GM18867 (cell line): ENCODE data around the gene MLPH.

Experiments
- ATAC-seq: cut with Tn5 transposase; IDR thresholded peaks from one replicate; pipeline ENCODE4 v1.9.1; 2021; ENCODE audit warnings: mild to moderate bottlenecking, moderate library complexity; ENCODE audit not compliant: unreplicated experiment

Gene MLPH

GRCh38 chr2:237564526-237565131, 77.6 kb downstream of the MLPH start:
- ATAC-seq: no peak

- ATAC-seq: no peak
Measured at GRCh38 chr2:237565974-237566373, 78.9 kb downstream of the MLPH start.

GRCh38 chr2:237566401-237567235, 79.6 kb downstream of the MLPH start, which contains the start of gene PRLH:
PRLH (plus strand) TSS chr2:237566574; CDS start chr2:237566574, 0 bp downstream.
- ATAC-seq: no peak

- ATAC-seq: no peak
Measured at GRCh38 chr2:237567276-237568029, 80.4 kb downstream of the MLPH start.

GRCh38 chr2:237568121-237568660, 81.1 kb downstream of the MLPH start:
- ATAC-seq: no peak

GRCh38 chr2:237569041-237569440, 82.0 kb downstream of the MLPH start:
- no peak for ATAC-seq

GRCh38 chr2:237569896-237570295, 82.8 kb downstream of the MLPH start:
- ATAC-seq: no peak

GRCh38 chr2:237570776-237571335, 83.8 kb downstream of the MLPH start:
- no peak for ATAC-seq

- no peak for ATAC-seq
Measured at GRCh38 chr2:237571551-237571950, 84.5 kb downstream of the MLPH start.

GRCh38 chr2:237572021-237572741, 85.1 kb downstream of the MLPH start:
- peak; percentile 83 for ATAC-seq

- no peak for ATAC-seq
Measured at GRCh38 chr2:237572742-237573101, 85.7 kb downstream of the MLPH start.

GRCh38 chr2:237573721-237574415, 86.8 kb downstream of the MLPH start:
- no peak for ATAC-seq

- no peak for ATAC-seq
Measured at GRCh38 chr2:237574467-237574866, 87.4 kb downstream of the MLPH start.

- no peak for ATAC-seq
Measured at GRCh38 chr2:237574894-237575868, 88.1 kb downstream of the MLPH start.

- ATAC-seq: no peak
Measured at GRCh38 chr2:237575869-237576862, 89.1 kb downstream of the MLPH start.

- ATAC-seq: no peak
Measured at GRCh38 chr2:237576974-237577373, 89.9 kb downstream of the MLPH start.

GRCh38 chr2:237577458-237577857, 90.4 kb downstream of the MLPH start:
- ATAC-seq: no peak
